NCI-H2196 treated with DMSO at 0.1 percent for 48 hours (cell line): Measurements from ENCODE around the gene POP4.
"Not testable (repeated sequence)": the region's sequence is repeated elsewhere in the genome, so short reads cannot be mapped to it uniquely, and the experiment has no call there.

Experiments
- DNase-seq: peaks from one replicate; lab custom pipeline; 2025; ENCODE audit not compliant: unreplicated experiment; lab: John Stamatoyannopoulos, UW

Gene POP4

DNA sequence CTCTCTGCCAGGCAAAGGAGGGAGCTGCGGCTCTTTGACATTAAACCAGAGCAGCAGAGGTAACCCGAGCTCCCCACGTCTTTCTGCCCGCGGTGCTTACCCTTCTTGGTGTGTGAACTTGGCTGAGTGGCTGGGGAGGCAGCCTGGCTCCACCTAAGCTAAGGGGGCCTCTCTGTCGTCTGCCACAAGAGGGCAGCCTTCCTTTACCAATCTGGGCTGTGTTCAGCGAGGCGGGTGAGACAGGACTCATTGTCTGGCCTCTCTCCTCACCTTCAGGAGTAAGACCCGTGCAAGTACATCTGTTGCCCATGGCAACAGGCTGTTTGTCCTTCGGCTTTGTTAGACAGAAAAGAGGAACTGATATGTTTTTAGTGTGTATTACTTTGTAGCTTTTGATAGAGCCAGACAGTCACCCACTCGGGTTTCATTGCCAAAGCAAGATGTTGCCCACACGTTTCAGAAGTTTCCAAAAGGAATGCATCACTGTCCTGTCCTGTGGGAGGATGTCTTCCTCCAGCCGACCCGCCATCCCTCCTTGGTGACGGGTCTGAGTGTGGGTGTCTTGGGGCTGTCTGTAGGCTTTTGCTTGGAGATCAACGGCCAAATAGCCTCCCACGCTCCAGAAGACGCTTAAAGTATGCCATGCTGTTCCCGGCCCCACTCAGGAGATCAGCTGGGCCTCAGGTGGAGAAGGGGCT, 4.6 kb downstream of the POP4 start:
- peak; percentile 80 for DNase-seq

DNA sequence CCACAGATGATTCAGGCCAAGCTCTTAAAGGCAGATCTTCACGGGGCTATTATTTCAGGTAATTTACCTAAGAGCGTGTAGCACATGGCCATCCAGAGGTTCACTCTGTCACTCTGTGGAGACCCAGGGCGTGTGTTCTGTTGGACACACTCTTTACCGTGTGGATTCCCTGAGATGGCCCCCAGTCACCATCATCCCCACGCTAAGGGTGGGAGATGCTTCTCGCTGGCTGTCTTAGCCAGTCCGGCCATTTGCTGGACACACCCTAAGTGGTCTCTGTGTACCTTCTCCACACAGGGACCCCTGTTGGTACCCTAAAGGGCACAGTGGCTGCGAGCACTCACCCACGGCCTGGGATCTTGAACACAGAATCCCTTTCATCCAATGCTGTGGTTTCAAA, 6.0 kb downstream of the POP4 start:
- no peak for DNase-seq

DNA sequence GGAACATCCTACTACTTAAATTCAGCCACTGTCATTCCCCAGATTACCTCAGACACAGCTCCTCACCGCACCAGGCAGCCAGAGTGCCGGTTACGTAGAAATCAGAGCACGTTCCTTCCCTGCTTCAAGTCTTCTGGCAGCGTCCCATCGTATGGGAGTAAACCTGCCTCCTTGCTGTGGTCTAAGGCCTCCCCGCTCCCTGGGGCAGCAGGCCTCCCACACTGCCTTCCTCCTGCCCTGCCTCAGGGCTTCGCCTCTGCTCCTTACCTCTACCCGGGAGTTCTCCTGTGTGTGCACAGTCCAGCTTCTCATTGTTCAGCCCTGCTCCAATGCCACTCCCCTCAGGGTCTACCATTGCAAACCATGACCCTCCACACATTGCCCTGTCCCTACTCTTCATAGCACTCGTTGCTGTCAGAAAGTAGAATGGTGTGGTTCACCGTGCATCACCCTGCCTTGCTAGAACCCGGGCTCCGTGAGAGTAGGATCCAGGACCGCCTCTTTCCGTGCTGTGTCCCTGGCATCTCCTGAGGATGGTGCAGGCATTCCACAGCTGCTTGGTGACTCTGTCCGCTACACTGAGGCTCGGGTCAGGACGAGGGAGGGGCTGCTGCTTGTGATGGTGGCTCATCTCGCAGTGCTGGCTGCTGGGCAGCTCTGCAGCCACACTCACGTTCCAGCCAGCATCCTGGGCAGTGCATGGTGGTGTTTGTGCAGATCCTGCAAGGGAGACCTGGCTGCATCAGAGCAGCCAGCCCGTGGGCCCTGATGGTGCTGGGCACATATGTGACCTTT, 6.9 kb downstream of the POP4 start:
- DNase-seq = no peak

- DNase-seq = no peak
These were observed 8.0 kb downstream of the POP4 start for GRCh38 chr19:29614046-29614445.

DNA sequence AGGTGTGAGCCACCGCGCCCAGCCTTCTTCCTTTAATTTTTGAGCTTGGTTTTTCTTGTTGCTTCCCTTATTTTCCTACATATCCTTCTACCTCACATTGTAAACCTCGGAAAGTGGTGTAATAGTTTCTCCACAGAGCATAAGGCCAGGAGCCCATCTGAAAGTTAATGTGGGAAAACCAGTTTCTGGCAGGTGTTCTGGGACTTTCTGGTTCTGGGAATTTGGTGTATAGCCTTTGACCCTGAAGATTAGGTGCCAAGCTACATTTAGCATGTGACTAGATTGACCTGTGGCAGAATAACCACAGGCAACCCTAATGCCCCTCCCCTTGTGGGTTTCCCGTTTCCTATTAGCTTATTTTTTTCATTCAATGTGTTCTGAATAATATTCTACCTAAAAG, 8.7 kb downstream of the POP4 start:
- DNase-seq = no peak

- DNase-seq = no peak
These were observed 9.9 kb downstream of the POP4 start for GRCh38 chr19:29615891-29616425.

GRCh38 chr19:29616541-29616940, 10.5 kb downstream of the POP4 start:
- DNase-seq = no peak

- DNase-seq = no peak
These were observed 11.5 kb downstream of the POP4 start for GRCh38 chr19:29617366-29618266.

DNA sequence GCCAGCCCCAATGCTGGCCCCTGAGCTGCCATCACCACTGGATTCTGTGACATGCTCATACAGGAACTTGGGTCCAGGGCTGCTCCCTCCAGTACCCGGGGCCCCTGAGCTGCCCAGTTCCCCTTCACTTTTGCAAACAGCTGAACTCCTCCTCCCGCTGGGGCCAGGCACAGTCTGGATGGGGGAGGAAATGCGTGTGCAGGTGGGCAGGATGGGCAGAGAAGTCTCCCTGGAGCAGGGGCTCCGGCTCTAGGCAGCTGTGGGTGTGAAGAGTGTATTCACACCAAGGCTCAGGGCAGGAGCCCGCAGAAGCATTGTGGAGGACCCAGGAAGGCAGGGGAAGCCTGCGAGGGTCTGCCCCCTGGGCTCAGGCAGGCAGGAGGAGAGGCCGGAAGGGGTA, 12.4 kb downstream of the POP4 start:
- no peak for DNase-seq

DNA sequence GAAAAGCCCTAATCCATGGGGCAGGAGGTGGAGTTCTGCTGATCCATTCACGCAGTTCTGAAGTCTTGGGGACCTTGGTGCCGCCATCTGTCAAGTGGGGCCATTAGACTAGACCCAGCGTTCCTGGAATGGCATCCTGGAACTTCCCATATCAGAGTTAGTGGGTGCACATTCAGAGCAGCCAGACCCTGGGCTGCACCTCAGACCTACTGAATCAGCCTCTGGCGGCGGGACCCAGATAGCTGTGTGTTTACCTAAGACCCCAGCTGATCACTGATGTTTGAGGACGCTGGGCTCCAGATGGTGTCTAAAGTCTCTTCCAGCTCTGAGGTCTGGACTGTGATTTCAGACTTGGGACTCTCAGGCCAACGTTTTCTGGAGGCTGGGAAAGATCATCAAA, 12.8 kb downstream of the POP4 start:
- no peak for DNase-seq

GRCh38 chr19:29620931-29621351, 14.9 kb downstream of the POP4 start:
- DNase-seq = no peak

DNA sequence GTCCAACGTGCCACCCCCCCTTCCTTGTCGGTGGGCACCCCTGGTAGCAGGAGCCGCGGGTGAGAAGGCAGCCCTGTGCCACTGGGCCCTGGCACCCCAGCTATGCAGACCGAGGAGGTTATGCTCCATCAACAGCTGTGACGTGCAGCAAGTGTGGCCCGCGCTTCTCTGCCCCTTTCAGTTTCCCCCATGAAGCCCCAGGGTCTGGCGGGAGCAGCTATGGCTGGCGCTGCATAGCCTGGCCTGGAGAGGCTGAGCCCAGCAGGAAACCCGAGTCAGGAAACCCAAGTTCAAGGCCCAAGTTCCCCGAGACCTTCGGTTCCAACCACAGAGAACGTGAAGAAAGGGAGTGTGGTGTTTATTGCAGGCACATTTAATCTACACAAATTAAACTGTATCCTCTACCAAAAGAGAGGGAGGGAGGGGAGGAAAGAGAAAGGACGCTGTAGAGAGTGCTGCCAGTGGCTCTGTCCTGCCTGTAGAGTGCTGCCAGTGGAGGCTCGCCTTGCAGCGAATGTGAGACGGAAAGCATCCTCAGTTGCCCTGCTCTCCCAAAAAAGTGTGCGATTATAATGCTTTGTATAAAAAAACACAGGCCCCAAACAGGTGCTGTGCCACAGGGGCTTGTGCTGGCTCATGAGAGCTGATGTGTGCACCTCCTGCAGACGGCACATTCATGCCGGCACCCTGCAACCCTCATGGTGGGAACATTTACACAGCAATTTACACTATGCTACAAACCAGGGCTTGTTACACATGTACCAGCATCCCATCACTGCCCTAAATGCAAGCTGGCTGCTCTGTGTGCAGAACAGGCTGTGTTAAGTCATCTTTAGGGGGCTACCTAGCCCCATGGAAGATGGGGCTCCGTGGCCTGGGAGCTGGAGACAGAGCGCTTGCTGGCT, 16.3 kb downstream of the POP4 start:
- no peak for DNase-seq

DNA sequence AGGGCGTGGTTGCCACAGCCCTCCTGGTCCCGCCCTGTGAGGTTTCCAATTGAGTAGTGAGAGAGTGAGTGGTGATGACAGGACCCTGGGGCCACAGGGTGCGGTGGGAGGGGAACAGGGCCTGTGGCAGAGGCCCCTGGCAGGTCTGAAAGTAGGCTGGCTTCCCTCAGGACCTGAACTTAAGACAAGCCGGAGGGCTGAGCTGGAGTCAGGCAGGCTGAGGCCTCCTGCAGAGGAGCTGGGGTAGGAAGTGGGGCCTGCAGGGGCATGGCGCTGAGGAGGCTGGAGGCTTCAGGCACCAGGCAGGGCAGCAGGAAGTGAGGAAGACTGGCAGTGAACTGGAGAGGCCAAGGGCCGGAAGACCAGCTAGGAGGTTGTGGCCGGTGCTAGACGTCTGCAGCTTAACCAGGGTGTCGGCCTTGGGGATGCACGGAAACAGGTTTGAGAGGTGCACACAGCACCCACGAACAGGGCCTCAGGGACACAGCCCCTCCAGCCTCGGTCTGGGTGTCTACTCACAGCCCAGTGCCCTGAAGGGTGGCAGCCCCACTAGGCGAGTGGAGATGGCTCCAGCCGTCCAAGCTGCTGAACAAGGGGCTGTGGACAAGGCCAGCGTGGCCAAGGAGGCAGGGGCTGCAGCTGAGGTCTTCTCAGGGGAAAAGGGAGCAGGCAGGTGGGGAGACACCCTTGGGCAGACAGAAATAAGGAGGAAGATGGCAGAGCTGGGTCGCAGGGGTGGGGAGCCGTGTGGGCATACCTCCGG, 17.8 kb downstream of the POP4 start:
- DNase-seq = no peak

- no peak for DNase-seq
These were observed 18.6 kb downstream of the POP4 start for GRCh38 chr19:29624489-29625185.

- no peak for DNase-seq
These were observed 19.1 kb downstream of the POP4 start for GRCh38 chr19:29625186-29625651.

DNA sequence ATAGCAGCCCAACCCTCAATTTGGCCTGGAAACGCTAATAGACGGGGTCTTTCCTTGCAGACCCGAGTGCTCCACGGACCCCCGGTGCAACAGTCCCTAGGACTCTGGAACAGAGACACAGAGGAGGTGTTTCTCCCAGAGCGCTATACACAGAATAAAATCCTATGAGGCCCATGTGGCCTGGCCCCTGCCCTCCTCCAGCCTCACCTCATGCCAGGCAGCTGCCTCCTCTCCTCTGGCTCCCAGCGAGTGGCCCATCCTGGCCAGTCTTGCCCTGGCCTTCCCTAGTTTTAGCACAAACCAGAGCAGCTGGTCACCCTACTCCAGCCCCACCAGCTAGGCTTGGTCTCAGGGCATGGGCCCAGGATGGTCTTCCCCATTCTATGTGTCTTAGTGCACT, 20.3 kb downstream of the POP4 start:
- DNase-seq = no peak

- not testable (repeated sequence) for DNase-seq
These were observed 20.7 kb downstream of the POP4 start for GRCh38 chr19:29626832-29627231.

GRCh38 chr19:29628661-29629385, 22.7 kb downstream of the POP4 start:
- DNase-seq = no peak
